ENCODE results near the gene CNTN5.
"Not testable (repeated sequence)": the region's sequence is repeated elsewhere in the genome, so short reads cannot be mapped to it uniquely, and the experiment has no call there.

The CNTN5 gene

DNA sequence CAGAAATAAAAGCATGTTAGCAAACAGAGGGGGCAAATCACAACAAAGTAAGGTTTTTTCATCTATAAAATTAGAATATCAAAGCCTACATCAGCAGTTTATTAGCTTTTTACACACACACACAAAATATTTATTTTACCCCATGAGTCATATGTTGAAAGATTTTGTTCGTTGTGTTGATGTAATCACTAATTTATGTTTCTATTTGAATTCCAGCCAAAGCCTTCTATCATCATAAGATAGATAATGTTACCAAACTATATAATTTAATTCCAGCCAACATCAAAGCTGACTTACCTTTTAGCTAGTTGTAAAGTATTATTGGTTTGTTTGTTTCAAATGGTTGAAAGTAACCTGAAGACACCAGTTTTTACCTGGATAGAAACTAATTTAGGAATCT is 1208.3 kb downstream of the CNTN5 start:
- no peak for TF ChIP-seq CTCF (IDR thresholded peaks at IDR 0.05; ENCODE audit: low read depth, low read length)
- Histone ChIP-seq H3K4me3 (ENCODE audit: low read depth, low read length) (no peak overlapping the region), H3K9me3 (no peaks in the 10 kb centered on the region), H3K4me1 (no peaks in the 10 kb centered on the region), H3K36me3 (no peaks in the 10 kb centered on the region), H3K27me3 (no peaks in the 10 kb centered on the region)
- no peak for DNase-seq

DNA sequence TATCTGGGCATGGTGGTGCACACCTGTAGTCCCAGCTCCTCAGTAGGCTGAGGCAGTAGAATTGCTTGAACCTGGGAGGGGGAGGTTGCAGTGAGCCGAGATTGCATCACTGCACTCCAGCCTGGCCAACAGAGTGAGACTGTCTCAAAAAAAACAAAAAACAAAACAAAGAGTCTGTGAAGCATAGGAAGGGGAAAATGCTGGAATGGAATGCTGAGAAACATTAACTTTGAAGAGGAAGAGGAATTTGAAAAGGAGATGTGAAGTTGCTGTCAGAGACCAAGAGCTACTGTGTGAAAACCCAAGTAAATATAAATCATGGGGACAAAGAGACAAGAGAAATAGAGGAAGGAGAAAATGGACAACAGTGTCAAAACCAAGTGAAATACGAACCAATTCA is 1211.3 kb downstream of the CNTN5 start:
- H3K27me3 ChIP-seq, result no peaks in the 10 kb centered on the region
- no peaks in the 10 kb centered on the region for H3K36me3 ChIP-seq
- H3K9me3 ChIP-seq, result no peaks in the 10 kb centered on the region
- no peaks in the 10 kb centered on the region for H3K4me1 ChIP-seq
- H3K4me3 ChIP-seq (ENCODE audit: low read depth, low read length), result no peak overlapping the region
- DNase-seq, result no peak
- no peak for TF ChIP-seq CTCF (IDR thresholded peaks at IDR 0.05; ENCODE audit: low read depth, low read length)

DNA sequence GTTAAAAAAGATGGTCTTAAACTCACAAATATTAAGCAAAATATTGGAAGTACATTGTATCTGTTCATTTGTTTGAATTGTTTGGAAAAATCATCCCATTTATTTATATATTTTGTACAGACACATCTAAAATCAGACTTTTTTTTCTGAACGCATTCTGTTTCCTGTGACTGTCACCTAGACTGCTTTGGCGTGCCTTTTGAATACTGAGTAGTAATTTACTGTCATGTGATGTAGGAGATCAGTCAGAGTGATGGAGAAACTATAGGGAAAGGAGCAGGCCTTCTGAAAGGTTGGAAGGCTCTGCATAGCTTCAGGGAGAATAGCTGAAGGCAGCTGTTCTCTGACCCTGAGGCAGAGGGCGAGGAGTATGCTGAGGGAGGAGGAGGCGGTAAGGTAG is 1214.3 kb downstream of the CNTN5 start:
- TF ChIP-seq CTCF (IDR thresholded peaks at IDR 0.05; ENCODE audit: low read depth, low read length), result no peak
- DNase-seq, result no peak
- H3K9me3 ChIP-seq, result no peaks in the 10 kb centered on the region
- H3K4me1 ChIP-seq, result no peaks in the 10 kb centered on the region
- H3K27me3 ChIP-seq, result no peaks in the 10 kb centered on the region
- H3K4me3 ChIP-seq (ENCODE audit: low read depth, low read length), result no peak overlapping the region
- no peaks in the 10 kb centered on the region for H3K36me3 ChIP-seq

DNA sequence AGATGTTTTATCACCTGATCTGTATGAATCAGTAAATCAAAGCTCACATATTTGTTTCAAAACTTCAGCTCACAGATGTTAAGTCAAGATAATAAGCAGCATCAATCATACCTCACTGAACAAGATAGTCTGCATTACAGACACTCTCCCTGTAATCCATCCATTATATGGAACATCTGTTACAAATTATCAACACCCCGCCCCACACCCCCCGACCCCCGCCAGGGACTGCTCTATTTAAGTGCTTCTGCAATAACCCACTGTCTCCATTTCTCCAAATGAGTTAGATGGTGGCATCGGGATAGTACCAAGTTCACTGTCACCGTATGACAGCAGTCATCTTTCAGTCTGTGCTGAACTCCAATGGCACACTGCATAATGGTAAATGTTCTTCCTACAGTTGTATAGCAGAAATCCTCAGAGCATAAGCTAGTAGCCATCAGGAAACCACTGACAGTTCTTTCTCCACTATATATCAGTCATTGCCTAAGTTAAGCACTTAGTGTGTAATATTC is 1219.3 kb downstream of the CNTN5 start:
- H3K4me1 ChIP-seq, result no peaks in the 10 kb centered on the region
- DNase-seq, result no peak

GRCh38 chr11:100247704-100248103 is 1227.0 kb downstream of the CNTN5 start:
- no peak for DNase-seq
- Histone ChIP-seq H3K27me3 (no peaks in the 10 kb centered on the region), H3K4me3 (ENCODE audit: low read depth, low read length) (no peak overlapping the region), H3K36me3 (no peaks in the 10 kb centered on the region), H3K4me1 (no peaks in the 10 kb centered on the region), H3K9me3 (no peaks in the 10 kb centered on the region)
- TF ChIP-seq CTCF (IDR thresholded peaks at IDR 0.05; ENCODE audit: low read depth, low read length), result no peak

More for the DNA sequence above, 1219.3 kb downstream of the CNTN5 start:
- no peaks in the 10 kb centered on the region for H3K27me3 ChIP-seq
- no peaks in the 10 kb centered on the region for H3K9me3 ChIP-seq
- H3K4me3 ChIP-seq (ENCODE audit: low read depth, low read length), result no peak overlapping the region
- TF ChIP-seq CTCF (IDR thresholded peaks at IDR 0.05; ENCODE audit: low read depth, low read length), result no peak
- H3K36me3 ChIP-seq, result no peaks in the 10 kb centered on the region

- H3K36me3 ChIP-seq; H3K27me3 ChIP-seq; H3K9me3 ChIP-seq; H3K4me3 ChIP-seq (ENCODE audit: low read depth, low read length); DNase-seq; H3K4me1 ChIP-seq: not testable (repeated sequence)
These were observed 1236.6 kb downstream of the CNTN5 start for GRCh38 chr11:100257238-100257803.

Measured in BE2C (cell line).